HEK293T (cell line): ENCODE measurements around the gene DPP8.

Source experiments
- ARNT ChIP-seq: fragments of 450-650 bp; IDR thresholded peaks from 2 replicates; pipeline ENCODE4 v1.6.1; 2017; ENCODE audit warnings: mild to moderate bottlenecking
- BHLHE40 ChIP-seq: fragments of 450-650 bp; IDR thresholded peaks from 2 replicates; pipeline ENCODE4 v1.6.1; 2016; ENCODE audit warnings: mild to moderate bottlenecking, moderate library complexity, borderline replicate concordance
- CTBP1 ChIP-seq: fragments of 450-650 bp; IDR thresholded peaks from 2 replicates; pipeline ENCODE4 v1.6.1; 2016; ENCODE audit warnings: borderline replicate concordance
- ELF4 ChIP-seq: fragments of 450-650 bp; IDR thresholded peaks from 2 replicates; pipeline ENCODE4 v1.6.1; 2017; ENCODE audit warnings: antibody characterized with exemption
- FOXK2 ChIP-seq: fragments of 450-650 bp; IDR thresholded peaks from 2 replicates; pipeline ENCODE4 v1.6.1; 2016; ENCODE audit warnings: mild to moderate bottlenecking
- FOXM1 ChIP-seq: fragments of 450-650 bp; IDR thresholded peaks from 2 replicates; pipeline ENCODE4 v1.6.1; 2017; ENCODE audit warnings: mild to moderate bottlenecking, borderline replicate concordance
- SP1 ChIP-seq: fragments of 450-650 bp; IDR thresholded peaks from 2 replicates; pipeline ENCODE4 v1.6.1; 2017
- TF ChIP-seq, protein P1 (sequence below): fragments of 450-650 bp; IDR thresholded peaks from 2 replicates; pipeline ENCODE4 v1.6.1; 2016

DNA sequence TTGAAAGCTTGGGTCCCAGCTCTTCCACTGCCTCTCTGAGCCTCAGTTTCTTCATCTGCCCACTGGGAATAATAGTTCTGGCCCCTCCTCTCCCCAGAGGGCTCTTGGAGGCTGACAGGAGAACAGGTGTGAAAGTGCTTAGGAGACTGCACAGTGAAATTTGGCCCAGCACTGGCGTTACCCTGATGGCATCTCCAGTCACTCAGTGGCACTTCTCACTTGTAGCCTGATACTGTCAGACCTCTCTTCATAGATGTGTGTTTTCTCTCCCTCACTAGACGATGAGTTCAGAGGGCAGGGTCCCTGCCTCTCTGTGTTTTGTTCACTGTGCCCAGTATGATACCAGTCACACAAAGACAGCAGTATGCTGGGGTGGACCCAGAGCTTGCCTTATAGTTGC lies 117.5 kb downstream of the DPP8 start:
- no peak for TF ChIP-seq BHLHE40
- TF ChIP-seq ELF4, result no peak
- TF ChIP-seq ARNT, result no peak
- TF ChIP-seq SP1, result no peak
- TF ChIP-seq FOXK2, result no peak
- TF ChIP-seq FOXM1, result no peak
- TF ChIP-seq, protein P1, sequence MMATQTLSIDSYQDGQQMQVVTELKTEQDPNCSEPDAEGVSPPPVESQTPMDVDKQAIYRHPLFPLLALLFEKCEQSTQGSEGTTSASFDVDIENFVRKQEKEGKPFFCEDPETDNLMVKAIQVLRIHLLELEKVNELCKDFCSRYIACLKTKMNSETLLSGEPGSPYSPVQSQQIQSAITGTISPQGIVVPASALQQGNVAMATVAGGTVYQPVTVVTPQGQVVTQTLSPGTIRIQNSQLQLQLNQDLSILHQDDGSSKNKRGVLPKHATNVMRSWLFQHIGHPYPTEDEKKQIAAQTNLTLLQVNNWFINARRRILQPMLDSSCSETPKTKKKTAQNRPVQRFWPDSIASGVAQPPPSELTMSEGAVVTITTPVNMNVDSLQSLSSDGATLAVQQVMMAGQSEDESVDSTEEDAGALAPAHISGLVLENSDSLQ, result no peak
- no peak for TF ChIP-seq CTBP1
